Right lobe of liver (tissue), 4 donors: ENCODE measurements around the gene DIP2A.

Experiments used
- POLR2A ChIP-seq: fragments of 450-650 bp; IDR thresholded peaks from one replicate; pipeline ENCODE4 v1.6.1; 2017; ENCODE audit warnings: antibody characterized with exemption, mild to moderate bottlenecking
- TF ChIP-seq, protein P1 (sequence below), 4 donors: fragments of 200-600 bp in 3 of 4; fragments of 450-650 bp in 1 of 4; IDR thresholded peaks; one replicate each; pipeline versions ENCODE4 v1.5.1 to v1.8.0; 2016 to 2022; ENCODE audit warnings: antibody characterized with exemption in 4 of 4, mild to moderate bottlenecking in 2 of 4
- donor health status: DM: no; HTN: no; CAD: no.
- donor health status: DM: no; HTN: no; CAD: no.
- donor health status: DM: no; HTN: yes; CAD: no.

DNA sequence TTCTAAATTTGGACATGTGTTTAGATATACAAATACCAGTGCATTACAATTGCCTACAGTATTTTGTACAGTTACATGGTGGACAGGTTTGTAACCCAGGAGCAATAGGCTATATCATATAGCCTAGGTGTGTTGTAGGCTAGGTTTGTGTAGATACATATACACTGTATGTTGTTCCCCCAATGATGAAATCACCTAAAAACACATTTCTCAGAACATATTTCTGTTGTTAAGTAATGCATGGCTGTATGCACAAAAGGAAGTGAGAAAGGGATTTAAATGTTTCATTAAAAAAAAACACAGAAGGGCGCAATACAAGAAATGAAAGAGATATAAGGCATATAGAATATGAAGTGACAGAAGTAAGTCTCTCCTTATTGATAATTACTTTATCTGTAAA lies 114.2 kb downstream of the DIP2A start:
- TF ChIP-seq, protein P1, sequence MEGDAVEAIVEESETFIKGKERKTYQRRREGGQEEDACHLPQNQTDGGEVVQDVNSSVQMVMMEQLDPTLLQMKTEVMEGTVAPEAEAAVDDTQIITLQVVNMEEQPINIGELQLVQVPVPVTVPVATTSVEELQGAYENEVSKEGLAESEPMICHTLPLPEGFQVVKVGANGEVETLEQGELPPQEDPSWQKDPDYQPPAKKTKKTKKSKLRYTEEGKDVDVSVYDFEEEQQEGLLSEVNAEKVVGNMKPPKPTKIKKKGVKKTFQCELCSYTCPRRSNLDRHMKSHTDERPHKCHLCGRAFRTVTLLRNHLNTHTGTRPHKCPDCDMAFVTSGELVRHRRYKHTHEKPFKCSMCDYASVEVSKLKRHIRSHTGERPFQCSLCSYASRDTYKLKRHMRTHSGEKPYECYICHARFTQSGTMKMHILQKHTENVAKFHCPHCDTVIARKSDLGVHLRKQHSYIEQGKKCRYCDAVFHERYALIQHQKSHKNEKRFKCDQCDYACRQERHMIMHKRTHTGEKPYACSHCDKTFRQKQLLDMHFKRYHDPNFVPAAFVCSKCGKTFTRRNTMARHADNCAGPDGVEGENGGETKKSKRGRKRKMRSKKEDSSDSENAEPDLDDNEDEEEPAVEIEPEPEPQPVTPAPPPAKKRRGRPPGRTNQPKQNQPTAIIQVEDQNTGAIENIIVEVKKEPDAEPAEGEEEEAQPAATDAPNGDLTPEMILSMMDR (IDR thresholded peaks at IDR 0.05) = no peak
- no peak for TF ChIP-seq POLR2A
